ENCODE measurements around the gene DRC7. TPM values are rescaled to one million over a fixed set of nuclear protein-coding genes. Genes with fewer than 3 reads are reported as not detected.

The DRC7 gene
- total RNA-seq, 1 experiment from 2014 or later: not detected

GRCh38 chr16:57755726-57756423 is 61.3 kb downstream of the DRC7 start:
- ChIA-PET CTCF (interaction anchor here (0.6 to 7.9 kb wide), 27 partner anchors 7 to 375 kb away, joined by 3 to 109 read pairs (median 3); a partner anchor contains a TSS), POLR2A (interaction anchor here (0.7 to 2.1 kb wide), 3 partner anchors 20 to 109 kb away, joined by 3 to 10 read pairs (median 5); partner anchors contain the start of gene KATNB1)
- no TSS peak for BruUV-seq (replicated peaks)
- intact Hi-C loops (cut with micrococcal nuclease): loop anchor here (5.0 kb wide), 1 partner anchor 46 kb away; the partner anchor contains the start of gene KIFC3
- no peak for DNase-seq (ENCODE audit: unreplicated experiment)
- TF ChIP-seq CTCF (IDR thresholded peaks at IDR 0.05; ENCODE audit: unreplicated experiment): no peak
- Mint-ChIP-seq H3K36me3 (ENCODE audit: insufficient read depth, unreplicated experiment) (peaks cover 11% of the 10 kb centered on the region), H3K9me3 (ENCODE audit: unreplicated experiment) (no peaks in the 10 kb centered on the region), H3K27me3 (ENCODE audit: insufficient read depth, unreplicated experiment) (no peaks in the 10 kb centered on the region), H3K4me3 (ENCODE audit: unreplicated experiment) (no peak overlapping the region), H3K4me1 (ENCODE audit: insufficient read depth, unreplicated experiment) (no peaks in the 10 kb centered on the region), H3K27ac (ENCODE audit: low read depth, unreplicated experiment) (no peak overlapping the region)

- Mint-ChIP-seq H3K9me3 (ENCODE audit: unreplicated experiment) (no peaks in the 10 kb centered on the region), H3K27ac (ENCODE audit: low read depth, unreplicated experiment) (no peak overlapping the region), H3K4me3 (ENCODE audit: unreplicated experiment) (no peak overlapping the region), H3K4me1 (ENCODE audit: insufficient read depth, unreplicated experiment) (no peaks in the 10 kb centered on the region), H3K27me3 (ENCODE audit: insufficient read depth, unreplicated experiment) (no peaks in the 10 kb centered on the region), H3K36me3 (ENCODE audit: insufficient read depth, unreplicated experiment) (peaks cover 13% of the 10 kb centered on the region)
- intact Hi-C loops (cut with micrococcal nuclease): loop anchor here (1.0 to 5.0 kb wide), 4 partner anchors 46 to 244 kb away; partner anchors contain the start of genes KIFC3 and ZNF319
- ChIA-PET CTCF (interaction anchor here (0.5 to 7.9 kb wide), 41 partner anchors 8 to 650 kb away, joined by 3 to 109 read pairs (median 3); a partner anchor contains a TSS), POLR2A (interaction anchor here (0.7 to 2.1 kb wide), 5 partner anchors 21 to 110 kb away, joined by 3 to 10 read pairs (median 3); partner anchors contain the start of gene KATNB1)
- no TSS peak for BruUV-seq (replicated peaks)
- DNase-seq (ENCODE audit: unreplicated experiment): no peak
- TF ChIP-seq CTCF (IDR thresholded peaks at IDR 0.05; ENCODE audit: unreplicated experiment): no peak
Measured at GRCh38 chr16:57756424-57757325, 62.1 kb downstream of the DRC7 start.

- ChIA-PET CTCF (interaction anchor here (0.5 to 7.9 kb wide), 35 partner anchors 9 to 993 kb away, joined by 3 to 109 read pairs (median 4); no protein-coding TSS in a partner anchor), POLR2A (interaction anchor here (0.7 to 2.1 kb wide), 4 partner anchors 22 to 109 kb away, joined by 3 to 10 read pairs (median 4); partner anchors contain the start of gene KATNB1)
- H3K36me3 Mint-ChIP-seq (ENCODE audit: insufficient read depth, unreplicated experiment): peaks cover 18% of the 10 kb centered on the region
- TF ChIP-seq CTCF (IDR thresholded peaks at IDR 0.05; ENCODE audit: unreplicated experiment): peak; percentile 87
- H3K4me3 Mint-ChIP-seq (ENCODE audit: unreplicated experiment): no peak overlapping the region
- H3K27ac Mint-ChIP-seq (ENCODE audit: low read depth, unreplicated experiment): no peak overlapping the region
- DNase-seq (ENCODE audit: unreplicated experiment): peak; percentile 85
- H3K27me3 Mint-ChIP-seq (ENCODE audit: insufficient read depth, unreplicated experiment): no peaks in the 10 kb centered on the region
- no peaks in the 10 kb centered on the region for H3K9me3 Mint-ChIP-seq (ENCODE audit: unreplicated experiment)
- no TSS peak for BruUV-seq (replicated peaks)
- intact Hi-C loops (cut with micrococcal nuclease): loop anchor here (1.0 to 5.0 kb wide), 4 partner anchors 45 to 243 kb away; partner anchors contain the start of genes KIFC3 and ZNF319
- H3K4me1 Mint-ChIP-seq (ENCODE audit: insufficient read depth, unreplicated experiment): no peaks in the 10 kb centered on the region
Measured at GRCh38 chr16:57757326-57757786, 62.8 kb downstream of the DRC7 start.

Data from MCF 10A (cell line).